Raji (cell line): Measurements from ENCODE around the gene OPCML.

ENCODE experiments used
- POLR2A ChIP-seq: IDR thresholded peaks from 2 replicates; pipeline ENCODE4 v1.6.1; 2011; ENCODE audit warnings: low read depth, low read length, control low read depth; ENCODE audit not compliant: insufficient read depth

Gene OPCML

GRCh38 chr11:133004369-133004768 lies 527.9 kb downstream of the OPCML start:
- TF ChIP-seq POLR2A: no peak

GRCh38 chr11:132999516-132999915 lies 532.8 kb downstream of the OPCML start:
- no peak for TF ChIP-seq POLR2A

- no peak for TF ChIP-seq POLR2A
Observed at GRCh38 chr11:132999031-132999430, 533.3 kb downstream of the OPCML start.

- TF ChIP-seq POLR2A: no peak
Observed at GRCh38 chr11:132997396-132997795, 534.9 kb downstream of the OPCML start.

GRCh38 chr11:132994966-132995365 lies 537.3 kb downstream of the OPCML start:
- no peak for TF ChIP-seq POLR2A

- TF ChIP-seq POLR2A: no peak
Observed at GRCh38 chr11:132993991-132994502, 538.3 kb downstream of the OPCML start.

GRCh38 chr11:132992838-132993631 lies 539.3 kb downstream of the OPCML start:
- TF ChIP-seq POLR2A: no peak

GRCh38 chr11:132988411-132988810 lies 543.9 kb downstream of the OPCML start:
- no peak for TF ChIP-seq POLR2A

- TF ChIP-seq POLR2A: no peak
Observed at GRCh38 chr11:132987936-132988335, 544.4 kb downstream of the OPCML start.

- TF ChIP-seq POLR2A: no peak
Observed at GRCh38 chr11:132983641-132983978, 548.7 kb downstream of the OPCML start.

GRCh38 chr11:132982772-132983640 lies 549.3 kb downstream of the OPCML start:
- no peak for TF ChIP-seq POLR2A

GRCh38 chr11:132981131-132981956 lies 551.0 kb downstream of the OPCML start:
- TF ChIP-seq POLR2A: no peak

- no peak for TF ChIP-seq POLR2A
Observed at GRCh38 chr11:132980670-132981069, 551.6 kb downstream of the OPCML start.

GRCh38 chr11:132977746-132978145 lies 554.6 kb downstream of the OPCML start:
- TF ChIP-seq POLR2A: no peak

- TF ChIP-seq POLR2A: no peak
Observed at GRCh38 chr11:132977241-132977640, 555.1 kb downstream of the OPCML start.
